Measurements from ENCODE around the gene FHDC1.

The FHDC1 gene

DNA sequence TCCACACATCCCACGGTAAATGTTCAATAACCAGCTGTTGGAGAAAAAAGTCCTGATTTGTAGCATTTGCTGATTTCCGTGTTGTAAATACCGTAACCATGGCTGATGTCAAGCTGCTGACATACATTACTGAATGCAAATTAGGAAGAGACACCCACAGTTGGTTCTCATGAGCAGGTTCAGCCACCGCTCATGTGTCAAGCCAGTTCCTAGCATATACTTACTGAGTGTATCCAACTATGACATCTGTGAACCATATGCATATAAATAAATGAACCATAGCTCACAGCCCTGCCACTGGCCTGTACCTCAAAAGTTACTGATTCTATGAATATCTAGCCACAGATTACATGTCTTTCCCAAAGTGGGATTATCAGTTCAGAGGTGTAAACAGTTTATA lies 29.5 kb downstream of the FHDC1 start:
- Histone ChIP-seq H3K4me1 (ENCODE audit: control insufficient read depth in 1 of 2, insufficient read depth in 2 of 2, low read length in 2 of 2) (peaks cover 7 to 9% of the 10 kb centered on the region in 2 donors), H3K4me3 (ENCODE audit: low read depth in 1 of 2, low read length in 2 of 2) (no peak overlapping the region), H3K36me3 (ENCODE audit: control insufficient read depth in 1 of 2, insufficient read depth in 2 of 2, low read length in 2 of 2) (peaks cover 6 to 27% of the 10 kb centered on the region in 2 donors), H3K9ac (ENCODE audit: low read depth in 1 of 2, low read length in 2 of 2) (no peak overlapping the region), H3K27me3 (ENCODE audit: control insufficient read depth in 1 of 2, insufficient read depth in 2 of 2, low read length in 2 of 2) (no peaks in the 10 kb centered on the region), H3K9me3 (ENCODE audit: control insufficient read depth in 1 of 2, low read length in 2 of 2) (no peaks in the 10 kb centered on the region), H3K27ac (ENCODE audit: low read depth, low read length) (no peak overlapping the region)

DNA sequence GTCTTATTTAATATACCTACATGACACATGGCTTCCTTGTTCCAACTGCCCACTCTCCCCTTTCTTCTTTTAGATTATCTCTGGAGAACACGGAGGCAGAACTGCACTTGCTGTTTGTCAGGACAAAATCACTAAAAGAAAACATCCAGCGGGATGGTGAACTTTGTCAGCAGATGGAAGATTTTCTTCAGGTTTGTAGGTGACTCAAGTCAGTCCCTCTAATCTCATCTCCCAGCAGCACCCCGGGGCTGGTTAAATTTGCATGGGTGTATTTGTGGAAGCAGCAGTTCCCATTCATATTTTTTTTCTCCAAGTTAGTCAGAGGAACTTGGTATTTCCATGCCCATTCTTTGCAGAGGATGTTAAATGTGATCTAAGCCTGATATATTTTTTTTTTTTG lies 31.8 kb downstream of the FHDC1 start:
- no peak overlapping the region for H3K27ac ChIP-seq (ENCODE audit: low read depth, low read length)
- H3K9ac ChIP-seq (ENCODE audit: low read depth in 1 of 2, low read length in 2 of 2), result no peak overlapping the region
- H3K4me3 ChIP-seq (ENCODE audit: low read depth in 1 of 2, low read length in 2 of 2), result no peak overlapping the region
- H3K4me1 ChIP-seq (ENCODE audit: control insufficient read depth in 1 of 2, insufficient read depth in 2 of 2, low read length in 2 of 2), result peaks cover 7 to 11% of the 10 kb centered on the region in 2 donors
- no peaks in the 10 kb centered on the region for H3K27me3 ChIP-seq (ENCODE audit: control insufficient read depth in 1 of 2, insufficient read depth in 2 of 2, low read length in 2 of 2)
- peaks cover 4 to 29% of the 10 kb centered on the region in 2 donors for H3K36me3 ChIP-seq (ENCODE audit: control insufficient read depth in 1 of 2, insufficient read depth in 2 of 2, low read length in 2 of 2)
- H3K9me3 ChIP-seq (ENCODE audit: control insufficient read depth in 1 of 2, low read length in 2 of 2), result no peaks in the 10 kb centered on the region

GRCh38 chr4:152968806-152969394 lies 32.8 kb downstream of the FHDC1 start:
- no peak overlapping the region for H3K4me3 ChIP-seq (ENCODE audit: low read depth in 1 of 2, low read length in 2 of 2)
- H3K9me3 ChIP-seq (ENCODE audit: control insufficient read depth in 1 of 2, low read length in 2 of 2), result no peaks in the 10 kb centered on the region
- H3K27me3 ChIP-seq (ENCODE audit: control insufficient read depth in 1 of 2, insufficient read depth in 2 of 2, low read length in 2 of 2), result no peaks in the 10 kb centered on the region
- no peak overlapping the region for H3K9ac ChIP-seq (ENCODE audit: low read depth in 1 of 2, low read length in 2 of 2)
- peaks cover 14 to 27% of the 10 kb centered on the region in 2 donors for H3K36me3 ChIP-seq (ENCODE audit: control insufficient read depth in 1 of 2, insufficient read depth in 2 of 2, low read length in 2 of 2)
- H3K4me1 ChIP-seq (ENCODE audit: control insufficient read depth in 1 of 2, insufficient read depth in 2 of 2, low read length in 2 of 2), result peaks cover 7 to 11% of the 10 kb centered on the region in 2 donors
- H3K27ac ChIP-seq (ENCODE audit: low read depth, low read length), result no peak overlapping the region

- no peaks in the 10 kb centered on the region for H3K9me3 ChIP-seq (ENCODE audit: control insufficient read depth in 1 of 2, low read length in 2 of 2)
- H3K27me3 ChIP-seq (ENCODE audit: control insufficient read depth in 1 of 2, insufficient read depth in 2 of 2, low read length in 2 of 2), result no peaks in the 10 kb centered on the region
- H3K4me1 ChIP-seq (ENCODE audit: control insufficient read depth in 1 of 2, insufficient read depth in 2 of 2, low read length in 2 of 2), result peaks cover 7 to 11% of the 10 kb centered on the region in 2 donors
- H3K4me3 ChIP-seq (ENCODE audit: low read depth in 1 of 2, low read length in 2 of 2), result no peak overlapping the region
- peaks cover 13 to 26% of the 10 kb centered on the region in 2 donors for H3K36me3 ChIP-seq (ENCODE audit: control insufficient read depth in 1 of 2, insufficient read depth in 2 of 2, low read length in 2 of 2)
- H3K9ac ChIP-seq (ENCODE audit: low read depth in 1 of 2, low read length in 2 of 2), result no peak overlapping the region
- H3K27ac ChIP-seq (ENCODE audit: low read depth, low read length), result no peak overlapping the region
These were observed 34.1 kb downstream of the FHDC1 start for GRCh38 chr4:152970102-152970820.

DNA sequence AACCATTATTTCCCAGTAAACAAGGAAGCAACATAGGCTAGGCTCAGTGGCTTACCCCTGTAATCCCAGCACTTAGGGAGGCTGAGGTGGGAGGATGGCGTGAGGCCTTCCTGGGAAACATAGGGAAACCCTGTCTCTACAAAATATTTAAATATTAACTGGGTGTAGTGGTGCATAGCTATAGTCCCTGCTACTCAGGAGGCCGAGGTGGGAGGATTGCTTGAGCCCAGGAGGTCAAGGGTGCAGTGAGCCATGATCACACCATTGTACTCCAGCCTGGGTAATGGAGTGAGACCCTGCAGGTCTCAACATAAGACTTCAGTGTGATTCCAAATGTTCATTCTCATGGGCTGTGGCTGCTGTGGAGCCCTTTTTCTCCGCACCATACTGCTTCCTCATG lies 34.9 kb downstream of the FHDC1 start:
- Histone ChIP-seq H3K9me3 (ENCODE audit: control insufficient read depth in 1 of 2, low read length in 2 of 2) (no peaks in the 10 kb centered on the region), H3K4me3 (ENCODE audit: low read depth in 1 of 2, low read length in 2 of 2) (no peak overlapping the region), H3K27me3 (ENCODE audit: control insufficient read depth in 1 of 2, insufficient read depth in 2 of 2, low read length in 2 of 2) (no peaks in the 10 kb centered on the region), H3K27ac (ENCODE audit: low read depth, low read length) (no peak overlapping the region), H3K4me1 (ENCODE audit: control insufficient read depth in 1 of 2, insufficient read depth in 2 of 2, low read length in 2 of 2) (peaks cover 7 to 11% of the 10 kb centered on the region in 2 donors), H3K36me3 (ENCODE audit: control insufficient read depth in 1 of 2, insufficient read depth in 2 of 2, low read length in 2 of 2) (peaks cover 12 to 26% of the 10 kb centered on the region in 2 donors), H3K9ac (ENCODE audit: low read depth in 1 of 2, low read length in 2 of 2) (no peak overlapping the region)

DNA sequence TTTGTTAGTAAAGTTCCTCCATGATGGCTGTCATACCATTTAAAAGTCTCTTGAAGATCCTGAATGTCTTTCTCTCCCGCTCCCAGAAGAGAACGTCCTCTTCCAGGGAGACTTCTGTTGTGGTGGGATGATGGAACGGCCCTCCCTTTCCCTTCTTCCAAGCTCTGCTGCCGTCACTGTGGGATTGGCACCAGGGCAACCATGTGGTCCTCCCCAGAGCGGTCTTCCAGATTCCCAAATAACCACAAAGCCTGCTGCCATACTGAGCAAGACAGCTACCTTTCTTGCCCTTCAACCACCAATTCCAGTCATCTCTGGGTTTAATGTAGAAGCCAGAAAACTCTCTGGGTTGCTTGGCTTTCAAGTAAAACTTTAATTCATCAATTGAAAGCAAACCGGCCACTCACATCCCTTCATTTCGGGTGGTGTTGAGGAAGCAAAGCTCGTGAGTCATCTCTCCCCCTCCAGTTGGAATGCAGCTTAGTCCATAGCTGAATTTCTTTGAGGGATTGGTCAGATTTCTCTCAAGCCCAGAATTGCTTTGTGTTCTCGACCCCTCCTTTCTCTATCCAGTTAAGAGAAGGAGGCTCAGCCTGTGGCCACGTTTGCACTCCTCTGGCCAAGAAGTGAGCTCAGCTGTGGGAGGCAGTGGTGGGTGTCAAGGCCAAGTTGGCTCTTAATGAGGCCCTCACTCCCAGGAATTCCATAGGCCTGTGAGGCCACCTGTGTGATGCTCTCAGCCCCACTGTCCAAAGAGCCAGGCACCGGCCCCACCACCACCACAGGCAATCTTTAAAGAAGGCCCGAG lies 36.9 kb downstream of the FHDC1 start:
- H3K27me3 ChIP-seq (ENCODE audit: control insufficient read depth in 1 of 2, insufficient read depth in 2 of 2, low read length in 2 of 2), result no peaks in the 10 kb centered on the region
- no peaks in the 10 kb centered on the region for H3K9me3 ChIP-seq (ENCODE audit: control insufficient read depth in 1 of 2, low read length in 2 of 2)
- peaks cover 12 to 26% of the 10 kb centered on the region in 2 donors for H3K36me3 ChIP-seq (ENCODE audit: control insufficient read depth in 1 of 2, insufficient read depth in 2 of 2, low read length in 2 of 2)
- H3K9ac ChIP-seq (ENCODE audit: low read depth in 1 of 2, low read length in 2 of 2), result no peak overlapping the region
- H3K4me1 ChIP-seq (ENCODE audit: control insufficient read depth in 1 of 2, insufficient read depth in 2 of 2, low read length in 2 of 2), result peaks cover 7 to 11% of the 10 kb centered on the region in 2 donors
- no peak overlapping the region for H3K27ac ChIP-seq (ENCODE audit: low read depth, low read length)
- H3K4me3 ChIP-seq (ENCODE audit: low read depth in 1 of 2, low read length in 2 of 2), result no peak overlapping the region

DNA sequence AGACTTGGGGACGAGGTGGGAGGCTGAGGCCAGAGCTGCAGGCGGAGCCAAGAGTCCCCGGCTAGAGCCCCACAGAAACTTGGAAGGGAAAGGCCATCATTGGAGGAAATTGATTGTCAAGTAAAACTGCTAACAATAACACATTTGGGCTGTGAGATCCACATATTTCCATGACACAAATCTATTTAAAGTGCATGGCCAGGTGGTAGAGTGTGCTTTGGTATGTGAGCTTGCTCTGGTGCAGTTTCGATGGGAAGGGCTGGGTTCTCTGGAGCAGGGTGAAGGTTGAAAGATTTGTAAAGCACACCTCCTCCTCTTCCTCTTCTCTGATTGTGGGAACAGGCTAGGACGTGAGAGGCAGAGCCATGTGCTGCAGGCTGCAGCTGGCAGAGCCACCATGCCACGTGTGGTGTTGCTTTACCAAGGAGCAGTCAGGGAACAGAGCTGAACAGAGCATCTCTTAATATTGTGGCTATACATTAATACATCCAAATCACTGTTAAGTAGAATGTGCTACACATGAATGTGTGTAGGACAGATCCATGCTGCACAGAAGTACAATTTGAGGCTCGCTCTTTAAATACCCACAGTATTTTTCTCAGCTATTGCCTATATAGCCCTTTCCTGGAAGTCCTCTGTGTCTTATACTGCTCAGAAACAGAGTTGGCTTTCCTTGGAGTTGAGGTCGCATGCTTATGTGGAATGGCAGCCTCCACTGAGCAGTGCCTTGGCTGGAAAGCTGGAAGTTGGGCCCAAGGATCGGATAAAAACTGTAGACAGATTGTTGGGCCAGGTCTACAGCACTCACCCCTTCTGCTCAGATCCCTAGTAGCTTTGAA lies 37.7 kb downstream of the FHDC1 start:
- no peaks in the 10 kb centered on the region for H3K9me3 ChIP-seq (ENCODE audit: control insufficient read depth in 1 of 2, low read length in 2 of 2)
- no peak overlapping the region for H3K4me3 ChIP-seq (ENCODE audit: low read depth in 1 of 2, low read length in 2 of 2)
- H3K9ac ChIP-seq (ENCODE audit: low read depth in 1 of 2, low read length in 2 of 2), result no peak overlapping the region
- H3K36me3 ChIP-seq (ENCODE audit: control insufficient read depth in 1 of 2, insufficient read depth in 2 of 2, low read length in 2 of 2), result peaks cover 12 to 24% of the 10 kb centered on the region in 2 donors
- H3K27me3 ChIP-seq (ENCODE audit: control insufficient read depth in 1 of 2, insufficient read depth in 2 of 2, low read length in 2 of 2), result no peaks in the 10 kb centered on the region
- peaks cover 7 to 11% of the 10 kb centered on the region in 2 donors for H3K4me1 ChIP-seq (ENCODE audit: control insufficient read depth in 1 of 2, insufficient read depth in 2 of 2, low read length in 2 of 2)
- H3K27ac ChIP-seq (ENCODE audit: low read depth, low read length), result no peak overlapping the region

DNA sequence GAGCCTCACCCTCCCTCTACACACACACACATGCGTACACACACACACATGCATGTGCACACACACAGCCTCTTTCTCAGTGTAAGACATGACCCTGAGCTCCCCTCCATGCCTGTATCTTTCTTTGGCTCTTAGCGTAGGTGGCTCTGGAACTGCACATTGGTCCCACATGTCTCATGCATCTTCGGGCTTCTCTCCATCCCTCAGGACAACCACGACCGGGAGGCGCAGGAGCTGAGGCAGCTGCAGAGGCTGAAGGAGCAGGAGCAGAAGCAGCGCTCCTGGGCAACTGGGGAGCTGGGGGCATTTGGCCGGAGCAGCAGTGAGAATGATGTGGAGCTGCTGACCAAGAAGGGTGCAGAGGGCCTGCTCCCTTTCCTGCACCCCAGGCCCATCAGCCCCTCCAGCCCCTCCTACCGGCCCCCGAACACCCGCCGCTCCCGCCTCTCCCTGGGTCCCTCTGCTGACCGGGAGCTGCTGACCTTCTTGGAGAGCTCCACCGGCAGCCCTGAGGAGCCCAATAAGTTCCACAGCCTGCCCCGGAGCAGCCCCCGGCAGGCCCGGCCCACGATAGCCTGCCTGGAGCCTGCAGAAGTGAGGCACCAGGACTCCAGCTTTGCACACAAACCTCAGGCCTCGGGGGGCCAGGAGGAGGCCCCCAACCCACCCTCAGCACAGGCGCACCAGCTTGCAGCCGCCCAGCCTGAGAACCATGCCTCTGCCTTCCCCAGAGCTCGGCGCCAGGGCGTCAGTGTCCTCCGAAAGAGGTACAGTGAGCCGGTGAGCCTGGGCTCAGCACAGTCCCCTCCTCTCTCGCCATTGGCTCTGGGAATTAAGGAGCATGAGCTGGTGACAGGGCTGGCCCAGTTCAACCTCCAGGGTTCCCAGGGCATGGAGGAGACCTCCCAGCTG lies 38.6 kb downstream of the FHDC1 start:
- H3K27ac ChIP-seq (ENCODE audit: low read depth, low read length), result no peak overlapping the region
- H3K36me3 ChIP-seq (ENCODE audit: control insufficient read depth in 1 of 2, insufficient read depth in 2 of 2, low read length in 2 of 2), result peaks cover 12 to 22% of the 10 kb centered on the region in 2 donors
- H3K9me3 ChIP-seq (ENCODE audit: control insufficient read depth in 1 of 2, low read length in 2 of 2), result no peaks in the 10 kb centered on the region
- H3K27me3 ChIP-seq (ENCODE audit: control insufficient read depth in 1 of 2, insufficient read depth in 2 of 2, low read length in 2 of 2), result no peaks in the 10 kb centered on the region
- H3K9ac ChIP-seq (ENCODE audit: low read depth in 1 of 2, low read length in 2 of 2), result no peak overlapping the region
- H3K4me3 ChIP-seq (ENCODE audit: low read depth in 1 of 2, low read length in 2 of 2), result no peak overlapping the region
- H3K4me1 ChIP-seq (ENCODE audit: control insufficient read depth in 1 of 2, insufficient read depth in 2 of 2, low read length in 2 of 2), result peaks cover 6 to 11% of the 10 kb centered on the region in 2 donors

Measured in duodenal mucosa (tissue), 2 donors.